HepG2 (cell line): ENCODE data around the gene ZNF584. TPM values are rescaled to one million over a fixed set of nuclear protein-coding genes. Genes with fewer than 3 reads are reported as not detected.

Experiments
- CCAR2 ChIP-seq: fragments of 200-400 bp; formaldehyde crosslinking; optimal IDR thresholded peaks from 2 replicates; pipeline ENCODE3; 2018; ENCODE audit warnings: low read depth, mild to moderate bottlenecking, low read length, moderate library complexity
- CHD4 ChIP-seq: fragments of 200-600 bp; sonication (generic); IDR thresholded peaks from 2 replicates; pipeline ENCODE4 v1.7.0; 2017; ENCODE audit warnings: mild to moderate bottlenecking, low read length, borderline replicate concordance
- CSRNP2 ChIP-seq: sonication (generic); formaldehyde crosslinking; conservative IDR thresholded peaks from 2 replicates; pipeline ENCODE4 v1.8.0; 2022; ENCODE audit warnings: low read depth, missing genetic modification reagents
- ERF ChIP-seq: IDR thresholded peaks from 2 replicates; pipeline ENCODE4 v1.6.1; 2018; ENCODE audit warnings: missing biosample characterization, missing genetic modification reagents
- FOXM1 ChIP-seq: sonication (generic); formaldehyde crosslinking; IDR thresholded peaks from 2 replicates; pipeline ENCODE4 v1.5.0; 2020; ENCODE audit warnings: missing genetic modification reagents
- HNRNPL ChIP-seq: fragments of 200-400 bp; formaldehyde crosslinking; IDR thresholded peaks from 2 replicates; pipeline ENCODE4 v1.6.1; 2017; ENCODE audit warnings: mild to moderate bottlenecking, low read depth, low read length
- NFIC ChIP-seq: IDR thresholded peaks from 2 replicates; pipeline ENCODE4 v1.6.1; 2012; ENCODE audit warnings: mild to moderate bottlenecking, low read length, inconsistent platforms
- TBX2 ChIP-seq: sonication (generic); formaldehyde crosslinking; IDR thresholded peaks from 2 replicates; pipeline ENCODE4 v1.5.0; 2020; ENCODE audit warnings: missing genetic modification reagents, mild to moderate bottlenecking, borderline replicate concordance
- ZKSCAN8 ChIP-seq: IDR thresholded peaks from 2 replicates; pipeline ENCODE4 v1.6.1; 2016; ENCODE audit warnings: borderline replicate concordance, missing genetic modification reagents, missing compliant biosample characterization
- ZNF557 ChIP-seq: sonication (generic); formaldehyde crosslinking; IDR thresholded peaks from 2 replicates; pipeline ENCODE4 v1.4.0; 2020; ENCODE audit warnings: missing genetic modification reagents
- ZSCAN31 ChIP-seq: sonication (generic); formaldehyde crosslinking; IDR thresholded peaks from 2 replicates; pipeline ENCODE4 v1.5.0; 2020; ENCODE audit warnings: low read depth, mild to moderate bottlenecking, missing genetic modification reagents
- polyA plus RNA-seq, 8 experiments: library from polyadenylated mRNA; depleted of rRNA in 3 of 8; stranded (reverse) in 7 of 8; unstranded in 1 of 8; fragments of >200 nt; fragmentation: Illumina TruSeq in 4 of 8; extraction: Trizol in 4 of 8; gene quantifications; 2 replicates each; pipeline versions ENCODE4 v1.2.1 to v1.2.3, GENCODE V29; 2011 to 2016; ENCODE audit warnings: low read depth in 4 of 8, missing spikeins in 1 of 8, mixed read lengths in 1 of 8; ENCODE audit not compliant: insufficient read depth in 1 of 8
- total RNA-seq, 5 experiments: library from RNA; depleted of rRNA; stranded (reverse); fragments of >200 nt; fragmentation: Illumina TruSeq; extraction: Trizol; gene quantifications; 2 replicates each; pipeline ENCODE4 v1.2.3, GENCODE V29; 2016; ENCODE audit warnings: low read depth in 1 of 5
- TF ChIP-seq, protein P1 (sequence below): sonication (generic); formaldehyde crosslinking; conservative IDR thresholded peaks from 2 replicates; pipeline ENCODE4 v1.4.0; 2020; ENCODE audit warnings: mild to moderate bottlenecking, missing genetic modification reagents, moderate library complexity
- TF ChIP-seq, protein P2 (sequence below): sonication (generic); formaldehyde crosslinking; IDR thresholded peaks from 2 replicates; pipeline ENCODE4 v1.4.0; 2020; ENCODE audit warnings: mild to moderate bottlenecking, missing genetic modification reagents
- TF ChIP-seq, protein P3 (sequence below): sonication (generic); formaldehyde crosslinking; IDR thresholded peaks from 2 replicates; pipeline ENCODE4 v1.4.0; 2020; ENCODE audit warnings: missing genetic modification reagents, mild to moderate bottlenecking, borderline replicate concordance

Gene ZNF584
- total and polyA plus RNA-seq, 2 of the 13 experiments (the other 11 are each of a cell fraction or from before 2014, with no cell fraction given): 2.4 to 7.0 TPM

- TF ChIP-seq CSRNP2 (CRISPR knock-in tag): no peak
- TF ChIP-seq, protein P1, sequence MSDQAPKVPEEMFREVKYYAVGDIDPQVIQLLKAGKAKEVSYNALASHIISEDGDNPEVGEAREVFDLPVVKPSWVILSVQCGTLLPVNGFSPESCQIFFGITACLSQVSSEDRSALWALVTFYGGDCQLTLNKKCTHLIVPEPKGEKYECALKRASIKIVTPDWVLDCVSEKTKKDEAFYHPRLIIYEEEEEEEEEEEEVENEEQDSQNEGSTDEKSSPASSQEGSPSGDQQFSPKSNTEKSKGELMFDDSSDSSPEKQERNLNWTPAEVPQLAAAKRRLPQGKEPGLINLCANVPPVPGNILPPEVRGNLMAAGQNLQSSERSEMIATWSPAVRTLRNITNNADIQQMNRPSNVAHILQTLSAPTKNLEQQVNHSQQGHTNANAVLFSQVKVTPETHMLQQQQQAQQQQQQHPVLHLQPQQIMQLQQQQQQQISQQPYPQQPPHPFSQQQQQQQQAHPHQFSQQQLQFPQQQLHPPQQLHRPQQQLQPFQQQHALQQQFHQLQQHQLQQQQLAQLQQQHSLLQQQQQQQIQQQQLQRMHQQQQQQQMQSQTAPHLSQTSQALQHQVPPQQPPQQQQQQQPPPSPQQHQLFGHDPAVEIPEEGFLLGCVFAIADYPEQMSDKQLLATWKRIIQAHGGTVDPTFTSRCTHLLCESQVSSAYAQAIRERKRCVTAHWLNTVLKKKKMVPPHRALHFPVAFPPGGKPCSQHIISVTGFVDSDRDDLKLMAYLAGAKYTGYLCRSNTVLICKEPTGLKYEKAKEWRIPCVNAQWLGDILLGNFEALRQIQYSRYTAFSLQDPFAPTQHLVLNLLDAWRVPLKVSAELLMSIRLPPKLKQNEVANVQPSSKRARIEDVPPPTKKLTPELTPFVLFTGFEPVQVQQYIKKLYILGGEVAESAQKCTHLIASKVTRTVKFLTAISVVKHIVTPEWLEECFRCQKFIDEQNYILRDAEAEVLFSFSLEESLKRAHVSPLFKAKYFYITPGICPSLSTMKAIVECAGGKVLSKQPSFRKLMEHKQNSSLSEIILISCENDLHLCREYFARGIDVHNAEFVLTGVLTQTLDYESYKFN: no peak; the same call in 1 of the 2 replicates
- TF ChIP-seq ERF (CRISPR knock-in tag): no peak; the same call in 1 of the 2 replicates
- TF ChIP-seq, protein P2, sequence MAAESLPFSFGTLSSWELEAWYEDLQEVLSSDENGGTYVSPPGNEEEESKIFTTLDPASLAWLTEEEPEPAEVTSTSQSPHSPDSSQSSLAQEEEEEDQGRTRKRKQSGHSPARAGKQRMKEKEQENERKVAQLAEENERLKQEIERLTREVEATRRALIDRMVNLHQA (CRISPR knock-in tag): no peak
- TF ChIP-seq ZKSCAN8 (CRISPR knock-in tag): no peak
- no peak for TF ChIP-seq NFIC
- 0 out of 2 replicates have a peak, but pooled peaks have one; percentile 15 for TF ChIP-seq CHD4
- TF ChIP-seq TBX2: peak; percentile 74
- TF ChIP-seq ZNF557: no peak
- TF ChIP-seq CCAR2: no peak
- TF ChIP-seq, protein P3, sequence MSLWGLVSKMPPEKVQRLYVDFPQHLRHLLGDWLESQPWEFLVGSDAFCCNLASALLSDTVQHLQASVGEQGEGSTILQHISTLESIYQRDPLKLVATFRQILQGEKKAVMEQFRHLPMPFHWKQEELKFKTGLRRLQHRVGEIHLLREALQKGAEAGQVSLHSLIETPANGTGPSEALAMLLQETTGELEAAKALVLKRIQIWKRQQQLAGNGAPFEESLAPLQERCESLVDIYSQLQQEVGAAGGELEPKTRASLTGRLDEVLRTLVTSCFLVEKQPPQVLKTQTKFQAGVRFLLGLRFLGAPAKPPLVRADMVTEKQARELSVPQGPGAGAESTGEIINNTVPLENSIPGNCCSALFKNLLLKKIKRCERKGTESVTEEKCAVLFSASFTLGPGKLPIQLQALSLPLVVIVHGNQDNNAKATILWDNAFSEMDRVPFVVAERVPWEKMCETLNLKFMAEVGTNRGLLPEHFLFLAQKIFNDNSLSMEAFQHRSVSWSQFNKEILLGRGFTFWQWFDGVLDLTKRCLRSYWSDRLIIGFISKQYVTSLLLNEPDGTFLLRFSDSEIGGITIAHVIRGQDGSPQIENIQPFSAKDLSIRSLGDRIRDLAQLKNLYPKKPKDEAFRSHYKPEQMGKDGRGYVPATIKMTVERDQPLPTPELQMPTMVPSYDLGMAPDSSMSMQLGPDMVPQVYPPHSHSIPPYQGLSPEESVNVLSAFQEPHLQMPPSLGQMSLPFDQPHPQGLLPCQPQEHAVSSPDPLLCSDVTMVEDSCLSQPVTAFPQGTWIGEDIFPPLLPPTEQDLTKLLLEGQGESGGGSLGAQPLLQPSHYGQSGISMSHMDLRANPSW (CRISPR knock-in tag): peak; percentile 49; the same call in 1 of the 2 replicates
- TF ChIP-seq FOXM1 (CRISPR knock-in tag): no peak
- no peak for TF ChIP-seq HNRNPL
- 0 out of 2 replicates have a peak, but pooled peaks have one; percentile 50 for TF ChIP-seq ZSCAN31 (CRISPR knock-in tag)
These were observed at the start of gene ZNF584 (continued) for GRCh38 chr19:58408152-58409009.
